SK-N-SH (cell line): ENCODE measurements around the gene TM9SF4. TPM values are rescaled to one million over a fixed set of nuclear protein-coding genes. Genes with fewer than 3 reads are reported as not detected.

Experiments
- CTCF ChIA-PET: fragments of 300-600, 350-600 bp; formaldehyde crosslinking; extraction: SDS; loops from one replicate; lab custom pipeline; 2021; lab: Yijun Ruan, JAX
- POLR2A ChIA-PET: fragments of 350-600 bp; sonication (Branson Sonifier 250); formaldehyde crosslinking; extraction: SDS; loops from one replicate; lab custom pipeline; 2020; ENCODE audit warnings: antibody characterized with exemption, inconsistent platforms; lab: Yijun Ruan, JAX
- DNase-seq: peaks from one replicate; pipeline ENCODE4 v3.0.0; 2012
- H2AFZ ChIP-seq: fragments of 200-600 bp; sonication (generic); 2 replicates; pipeline ENCODE4 v1.8.1; 2016; ENCODE audit warnings: antibody characterized with exemption, mild to moderate bottlenecking, low read depth
- H3F3A ChIP-seq: fragments of 200-600 bp; sonication (generic); replicated peaks from 2 replicates; pipeline ENCODE3; 2016; ENCODE audit warnings: antibody characterized with exemption, mild to moderate bottlenecking; ENCODE audit not compliant: insufficient read depth
- H3K27ac ChIP-seq, 2 experiments: fragments of 200-500 bp in 1 of 2; fragments of 200-600 bp in 1 of 2; sonication (Bioruptor generic) in 1 of 2; sonication (generic), shearing (Covaris generic) in 1 of 2; 2 replicates each; pipeline versions ENCODE4 v1.5.1 to v1.6.1; 2014 to 2016; ENCODE audit warnings: low read depth in 2 of 2, inconsistent platforms in 1 of 2, low read length in 1 of 2, mild to moderate bottlenecking in 1 of 2, mixed read lengths in 1 of 2
- H3K27me3 ChIP-seq: fragments of 200-600 bp; sonication (generic), shearing (Covaris generic); 2 replicates; pipeline ENCODE4 v1.6.1; 2016; ENCODE audit warnings: mixed run types; ENCODE audit not compliant: insufficient read depth
- H3K36me3 ChIP-seq, 2 experiments: fragments of 200-500 bp in 1 of 2; fragments of 200-600 bp in 1 of 2; sonication (Bioruptor generic) in 1 of 2; sonication (generic) in 1 of 2; replicated peaks in 1 of 2; 2 replicates each; pipeline versions ENCODE3 to v1.5.1; 2014 to 2016; ENCODE audit warnings: low read length in 1 of 2, mild to moderate bottlenecking in 1 of 2; ENCODE audit not compliant: insufficient read depth in 2 of 2, control insufficient read depth in 1 of 2
- H3K4me1 ChIP-seq, 2 experiments: fragments of 200-500 bp in 1 of 2; fragments of 200-600 bp in 1 of 2; sonication (Bioruptor generic) in 1 of 2; sonication (generic), shearing (Covaris generic) in 1 of 2; 2 replicates each; pipeline versions ENCODE4 v1.5.1 to v1.6.1; 2014 to 2016; ENCODE audit warnings: low read depth in 1 of 2, low read length in 1 of 2, mixed run types in 1 of 2; ENCODE audit not compliant: insufficient read depth in 2 of 2, control insufficient read depth in 1 of 2
- H3K4me2 ChIP-seq: fragments of 200-600 bp; sonication (generic), shearing (Covaris generic); 2 replicates; pipeline ENCODE4 v1.6.1; 2017; ENCODE audit warnings: mixed run types
- H3K4me3 ChIP-seq, 2 experiments: fragments of 200-500 bp in 1 of 2; fragments of 200-600 bp in 1 of 2; sonication (Bioruptor generic) in 1 of 2; sonication (generic), shearing (Covaris generic) in 1 of 2; 2 replicates each; pipeline versions ENCODE4 v1.5.1 to v1.8.1; 2014 to 2016; ENCODE audit warnings: low read depth in 2 of 2, inconsistent platforms in 1 of 2, low read length in 1 of 2, mild to moderate bottlenecking in 1 of 2, mixed read lengths in 1 of 2, moderate library complexity in 1 of 2
- H3K79me2 ChIP-seq: fragments of 200-600 bp; sonication (generic); 2 replicates; pipeline ENCODE4 v1.8.1; 2017; ENCODE audit warnings: mild to moderate bottlenecking; ENCODE audit not compliant: insufficient read depth
- H3K9ac ChIP-seq: fragments of 200-600 bp; sonication (generic); 2 replicates; pipeline ENCODE4 v1.6.1; 2017; ENCODE audit warnings: mixed run types
- H3K9me2 ChIP-seq: fragments of 200-600 bp; sonication (generic); 2 replicates; pipeline ENCODE4 v1.6.1; 2017; ENCODE audit warnings: mixed run types
- H3K9me3 ChIP-seq: fragments of 200-600 bp; sonication (generic); 2 replicates; pipeline ENCODE4 v1.6.1; 2017; ENCODE audit warnings: mixed run types, mild to moderate bottlenecking, moderate library complexity
- H4K20me1 ChIP-seq: fragments of 200-600 bp; sonication (generic); 2 replicates; pipeline ENCODE4 v1.6.1; 2017; ENCODE audit warnings: mild to moderate bottlenecking, mixed run types; ENCODE audit not compliant: insufficient read depth
- CHD2 ChIP-seq: fragments of 150-350 bp; IDR thresholded peaks from 2 replicates; pipeline ENCODE4 v1.6.1; 2018; ENCODE audit warnings: low read length; ENCODE audit not compliant: partially characterized antibody
- FOXJ3 ChIP-seq: sonication (generic); formaldehyde crosslinking; IDR thresholded peaks from 2 replicates; pipeline ENCODE4 v1.5.1; 2020; ENCODE audit warnings: mild to moderate bottlenecking, missing genetic modification reagents
- GABPA ChIP-seq: IDR thresholded peaks from 2 replicates; pipeline ENCODE4 v1.4.0; 2012; ENCODE audit warnings: low read depth, mild to moderate bottlenecking
- GATA2 ChIP-seq: sonication (generic); formaldehyde crosslinking; IDR thresholded peaks from 2 replicates; pipeline ENCODE4 v1.5.0; 2020; ENCODE audit warnings: mild to moderate bottlenecking, missing genetic modification reagents
- MEF2A ChIP-seq: IDR thresholded peaks from 2 replicates; pipeline ENCODE4 v1.4.0; 2012; ENCODE audit warnings: low read depth, borderline replicate concordance
- RAD21 ChIP-seq: IDR thresholded peaks from 2 replicates; pipeline ENCODE4 v1.6.1; 2012; ENCODE audit warnings: mild to moderate bottlenecking, low read length
- RFX5 ChIP-seq: IDR thresholded peaks from 2 replicates; pipeline ENCODE4 v1.6.1; 2012; ENCODE audit warnings: mild to moderate bottlenecking, improper control_type of control experiment, low read length
- RXRA ChIP-seq: IDR thresholded peaks from 2 replicates; pipeline ENCODE4 v1.4.0; 2012; ENCODE audit warnings: low read depth, mild to moderate bottlenecking, borderline replicate concordance
- TAF1 ChIP-seq: IDR thresholded peaks from 2 replicates; pipeline ENCODE4 v1.6.1; 2012; ENCODE audit warnings: low read depth, mild to moderate bottlenecking, low read length, moderate library complexity, borderline replicate concordance
- TEAD4 ChIP-seq: IDR thresholded peaks from 2 replicates; pipeline ENCODE4 v1.4.0; 2012; ENCODE audit warnings: mild to moderate bottlenecking, borderline replicate concordance; ENCODE audit not compliant: insufficient read depth
- WGBS: methylation state at CpG from one replicate; pipeline ENCODE4 v1.1.6; 2017; ENCODE audit warnings: low lambda C conversion rate; 5-methylcytosine and 5-hydroxymethylcytosine counted together
- polyA plus RNA-seq, 3 experiments: library from polyadenylated mRNA; depleted of rRNA; stranded (reverse); fragments of >200 nt; gene quantifications; 2 replicates each; pipeline ENCODE4 v1.2.3, GENCODE V29; 2012
- TF ChIP-seq, protein P1 (sequence below): IDR thresholded peaks from 2 replicates; pipeline ENCODE4 v1.4.0; 2012; ENCODE audit warnings: low read depth
- TF ChIP-seq, protein P2 (sequence below): IDR thresholded peaks from 2 replicates; pipeline ENCODE4; 2012

TM9SF4 gene
- polyA plus RNA-seq, 1 of the 3 experiments (the other 2 are of a cell fraction) = 61.0 TPM

DNA sequence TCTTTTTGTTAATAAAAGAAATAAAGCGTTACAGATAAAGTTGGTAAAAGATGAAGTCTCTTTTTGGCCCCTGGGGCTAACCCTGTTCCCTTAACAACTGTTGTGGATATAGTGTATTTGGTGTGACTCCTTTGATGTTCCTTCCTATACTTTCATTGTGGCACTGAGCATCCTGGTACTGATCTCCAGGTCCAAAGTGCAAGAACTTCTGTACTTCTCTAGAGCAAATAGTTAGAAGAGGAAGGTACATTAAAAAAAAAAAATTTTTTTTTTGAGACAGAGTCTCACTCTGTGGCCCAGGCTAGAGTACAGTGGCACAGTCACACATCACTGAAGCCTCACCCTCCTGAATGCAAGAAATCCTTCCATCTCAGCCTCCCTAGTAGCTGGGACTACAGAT lies 104.4 kb downstream of the TM9SF4 start:
- H3F3A ChIP-seq = peaks cover 3% of the 10 kb centered on the region
- H3K36me3 ChIP-seq = peaks cover 19 to 34% of the 10 kb centered on the region in 2 experiments
- TF ChIP-seq RAD21 (no peak), GATA2 (CRISPR knock-in tag) (no peak), TEAD4 (no peak), RFX5 (no peak), RXRA (no peak), TAF1 (no peak), MEF2A (no peak), FOXJ3 (CRISPR knock-in tag) (no peak), GABPA (no peak)
- TF ChIP-seq, protein P1, sequence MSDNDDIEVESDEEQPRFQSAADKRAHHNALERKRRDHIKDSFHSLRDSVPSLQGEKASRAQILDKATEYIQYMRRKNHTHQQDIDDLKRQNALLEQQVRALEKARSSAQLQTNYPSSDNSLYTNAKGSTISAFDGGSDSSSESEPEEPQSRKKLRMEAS = no peak
- H3K4me2 ChIP-seq = no peak overlapping the region
- peaks cover 37% of the 10 kb centered on the region for H3K79me2 ChIP-seq
- CTCF ChIA-PET = interaction anchor here (0.8 kb wide), 1 partner anchor 8 kb away, joined by 4 read pairs; no protein-coding TSS in a partner anchor
- no peaks in the 10 kb centered on the region for H3K9me3 ChIP-seq
- H3K27me3 ChIP-seq = no peaks in the 10 kb centered on the region
- WGBS = 96% methylated on average over 1 of the region's 1 CpG
- no peaks in the 10 kb centered on the region for H4K20me1 ChIP-seq
- H3K27ac ChIP-seq = no peak overlapping the region
- POLR2A ChIA-PET = no interaction called here
- no peak overlapping the region for H3K9ac ChIP-seq
- no peak overlapping the region for H3K4me3 ChIP-seq
- DNase-seq = no peak
- peaks cover 2 to 6% of the 10 kb centered on the region in 2 experiments; a peak in 2 of 4 replicates for H3K4me1 ChIP-seq
- no peaks in the 10 kb centered on the region for H3K9me2 ChIP-seq
- H2AFZ ChIP-seq = no peak overlapping the region

- no peaks in the 10 kb centered on the region for H3K9me3 ChIP-seq
- peaks cover 19 to 38% of the 10 kb centered on the region in 2 experiments for H3K36me3 ChIP-seq
- no peaks in the 10 kb centered on the region for H3K9me2 ChIP-seq
- H2AFZ ChIP-seq = no peak overlapping the region
- peaks cover 24% of the 10 kb centered on the region for H3K79me2 ChIP-seq
- POLR2A ChIA-PET = no interaction called here
- H3K4me1 ChIP-seq = no peaks in the 10 kb centered on the region
- no peak overlapping the region for H3K9ac ChIP-seq
- H3K4me3 ChIP-seq = no peak overlapping the region
- no peak overlapping the region for H3K4me2 ChIP-seq
- DNase-seq = no peak
- no peaks in the 10 kb centered on the region for H4K20me1 ChIP-seq
- CTCF ChIA-PET = no interaction called here
- H3F3A ChIP-seq = peaks cover 3% of the 10 kb centered on the region
- H3K27ac ChIP-seq = no peak overlapping the region
- WGBS = 84% methylated on average over 8 of the region's 8 CpGs
- no peak for TF ChIP-seq GABPA
- TF ChIP-seq, protein P2, sequence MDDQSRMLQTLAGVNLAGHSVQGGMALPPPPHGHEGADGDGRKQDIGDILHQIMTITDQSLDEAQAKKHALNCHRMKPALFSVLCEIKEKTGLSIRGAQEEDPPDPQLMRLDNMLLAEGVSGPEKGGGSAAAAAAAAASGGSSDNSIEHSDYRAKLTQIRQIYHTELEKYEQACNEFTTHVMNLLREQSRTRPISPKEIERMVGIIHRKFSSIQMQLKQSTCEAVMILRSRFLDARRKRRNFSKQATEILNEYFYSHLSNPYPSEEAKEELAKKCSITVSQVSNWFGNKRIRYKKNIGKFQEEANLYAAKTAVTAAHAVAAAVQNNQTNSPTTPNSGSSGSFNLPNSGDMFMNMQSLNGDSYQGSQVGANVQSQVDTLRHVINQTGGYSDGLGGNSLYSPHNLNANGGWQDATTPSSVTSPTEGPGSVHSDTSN = no peak
- TF ChIP-seq RXRA = no peak
- TF ChIP-seq CHD2 = no peak
- no peak for TF ChIP-seq TAF1
- H3K27me3 ChIP-seq = no peaks in the 10 kb centered on the region
These were observed 105.6 kb downstream of the TM9SF4 start for GRCh38 chr20:32215147-32215546.
